ENCODE results near the gene CENPF.
"Not testable (repeated sequence)": the region's sequence is repeated elsewhere in the genome, so short reads cannot be mapped to it uniquely, and the experiment has no call there.

The CENPF gene

GRCh38 chr1:214662223-214662785, 59.3 kb downstream of the CENPF start:
- DNase-seq (ENCODE audit: low spot score), result no peak

GRCh38 chr1:214664651-214665433, 61.8 kb downstream of the CENPF start:
- no peak for DNase-seq (ENCODE audit: low spot score)

GRCh38 chr1:214665606-214666110, 62.7 kb downstream of the CENPF start:
- no peak for DNase-seq (ENCODE audit: low spot score)

GRCh38 chr1:214666674-214667073, 63.7 kb downstream of the CENPF start:
- no peak for DNase-seq (ENCODE audit: low spot score)

DNA sequence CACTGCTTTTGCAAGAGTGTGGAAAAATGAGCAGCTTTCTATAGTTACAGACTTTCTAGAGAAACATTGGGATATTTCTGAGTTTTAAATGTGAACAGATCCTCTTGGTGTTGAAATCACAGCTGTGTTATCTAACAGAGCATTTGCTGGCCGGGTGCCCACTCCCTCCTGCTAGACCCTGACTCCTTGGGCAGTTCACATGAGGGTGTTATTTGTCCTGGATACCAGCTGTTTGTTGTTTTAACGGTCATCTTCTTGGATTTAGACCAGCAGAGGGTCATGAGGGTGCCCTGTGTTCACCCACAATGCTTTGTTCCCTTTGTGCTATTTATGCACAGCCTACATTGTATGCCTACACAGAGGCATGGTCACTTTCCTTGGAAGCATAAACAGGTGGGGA, 67.1 kb downstream of the CENPF start:
- DNase-seq (ENCODE audit: low spot score), result peak; percentile 23

GRCh38 chr1:214673029-214673428, 70.0 kb downstream of the CENPF start:
- not testable (repeated sequence) for DNase-seq (ENCODE audit: low spot score)

GRCh38 chr1:214673576-214673975, 70.6 kb downstream of the CENPF start:
- no peak for DNase-seq (ENCODE audit: low spot score)

GRCh38 chr1:214675524-214675923, 72.5 kb downstream of the CENPF start:
- DNase-seq (ENCODE audit: low spot score), result not testable (repeated sequence)

- no peak for DNase-seq (ENCODE audit: low spot score)
Observed at GRCh38 chr1:214676747-214677146, 73.8 kb downstream of the CENPF start.

DNA sequence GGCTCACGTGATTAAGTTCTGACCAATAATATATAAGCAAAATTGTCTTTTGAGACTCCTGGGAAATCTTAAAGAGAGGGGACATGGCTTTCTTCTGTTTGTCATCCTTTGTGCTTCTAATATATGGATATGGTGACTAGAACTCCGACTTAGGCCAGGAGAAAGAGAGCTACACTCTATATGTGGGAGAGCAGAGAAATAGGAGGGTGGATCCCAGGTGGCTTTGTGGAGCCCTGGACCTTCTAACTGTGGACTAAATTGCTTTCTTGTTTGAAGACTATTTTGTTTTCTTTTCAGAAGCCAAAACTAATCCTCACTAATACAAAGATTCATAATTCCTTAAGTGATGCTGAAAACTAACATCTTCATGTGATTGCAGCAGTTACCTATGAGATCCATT, 75.0 kb downstream of the CENPF start:
- DNase-seq (ENCODE audit: low spot score), result no peak

GRCh38 chr1:214678386-214678785, 75.4 kb downstream of the CENPF start:
- DNase-seq (ENCODE audit: low spot score), result no peak

- no peak for DNase-seq (ENCODE audit: low spot score)
Observed at GRCh38 chr1:214683621-214684020, 80.6 kb downstream of the CENPF start.

- DNase-seq (ENCODE audit: low spot score), result no peak
Observed at GRCh38 chr1:214685906-214686305, 82.9 kb downstream of the CENPF start.

- DNase-seq (ENCODE audit: low spot score), result no peak
Observed at GRCh38 chr1:214686497-214686896, 83.5 kb downstream of the CENPF start.

DNA sequence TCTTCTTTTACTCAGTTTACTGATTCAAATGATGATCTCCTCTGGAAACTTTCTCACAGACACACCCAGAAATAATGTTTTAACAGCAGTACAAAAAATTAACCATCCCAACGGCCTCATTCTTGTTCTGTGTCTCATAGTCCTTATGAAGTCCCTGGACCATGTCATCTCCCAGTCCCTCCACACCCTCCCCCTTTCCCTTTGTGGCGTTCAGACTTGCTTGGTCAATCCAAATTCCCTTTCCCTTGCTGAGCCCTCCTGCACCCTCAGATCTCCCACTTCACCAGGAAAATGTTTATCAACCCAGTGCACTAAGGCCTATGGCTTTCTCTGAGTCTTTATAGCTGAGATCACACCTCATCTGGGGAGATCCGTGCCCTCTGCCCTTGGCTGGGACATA, 85.9 kb downstream of the CENPF start:
- no peak for DNase-seq (ENCODE audit: low spot score)

- no peak for DNase-seq (ENCODE audit: low spot score)
Observed at GRCh38 chr1:214694769-214695168, 91.8 kb downstream of the CENPF start.

DNA sequence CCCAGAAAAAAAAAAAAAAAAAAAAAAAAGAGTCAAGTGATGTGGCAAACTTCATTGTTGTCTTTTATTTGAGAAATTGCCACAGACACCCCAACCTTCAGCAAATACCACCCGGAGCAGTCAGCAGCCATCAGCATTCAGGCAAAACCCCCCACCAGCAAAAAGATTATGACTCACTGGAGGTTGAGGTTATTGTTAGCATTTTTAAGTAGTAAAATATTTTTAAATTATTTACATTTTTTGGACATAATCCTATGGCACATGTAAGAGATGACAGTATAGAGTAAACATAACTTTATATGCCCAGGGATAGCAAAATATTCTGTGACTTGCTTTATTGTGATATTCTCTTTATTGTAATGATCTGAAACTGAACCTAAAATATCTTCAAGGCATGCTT, 95.6 kb downstream of the CENPF start:
- DNase-seq (ENCODE audit: low spot score), result no peak

DNA sequence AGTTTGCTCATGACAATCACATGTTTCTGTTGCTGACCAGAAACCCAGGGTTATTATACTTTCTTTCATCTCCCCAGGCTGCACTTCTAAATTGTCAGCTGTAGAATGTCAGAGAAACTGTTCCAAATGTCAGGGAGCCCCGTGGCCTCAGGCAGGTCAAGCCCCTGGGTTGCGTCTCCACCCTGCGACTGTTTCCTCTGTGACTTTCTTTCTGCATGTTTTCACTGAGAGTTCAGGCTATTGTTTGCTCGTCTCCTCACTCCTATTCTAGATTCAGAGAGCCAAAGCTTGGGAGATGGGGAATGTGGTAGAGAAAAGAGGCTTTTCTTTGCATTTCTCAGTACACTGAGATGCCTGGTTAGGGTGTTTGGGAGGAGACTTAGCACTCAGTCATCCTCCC, 97.4 kb downstream of the CENPF start:
- no peak for DNase-seq (ENCODE audit: low spot score)

DNA sequence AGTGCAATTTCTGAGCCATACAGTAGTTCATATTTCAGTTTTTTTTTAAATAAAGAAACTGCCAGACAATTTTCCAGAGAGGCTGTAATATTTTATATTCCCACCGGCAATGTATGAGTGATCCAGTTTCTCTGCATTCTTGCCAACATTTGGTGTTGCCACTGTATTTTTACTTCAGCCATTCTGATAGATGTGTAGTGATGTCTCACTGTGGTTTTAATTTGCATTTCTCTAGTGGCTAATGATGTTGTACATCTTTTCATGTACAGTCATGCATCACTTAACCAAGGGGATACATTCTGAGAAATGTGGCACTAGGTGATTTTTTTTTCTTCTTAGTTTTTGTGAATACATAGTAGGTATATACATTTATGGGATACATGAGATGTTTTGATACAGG, 99.6 kb downstream of the CENPF start:
- no peak for DNase-seq (ENCODE audit: low spot score)

GRCh38 chr1:214707306-214708087, 104.5 kb downstream of the CENPF start:
- DNase-seq (ENCODE audit: low spot score), result no peak

DNA sequence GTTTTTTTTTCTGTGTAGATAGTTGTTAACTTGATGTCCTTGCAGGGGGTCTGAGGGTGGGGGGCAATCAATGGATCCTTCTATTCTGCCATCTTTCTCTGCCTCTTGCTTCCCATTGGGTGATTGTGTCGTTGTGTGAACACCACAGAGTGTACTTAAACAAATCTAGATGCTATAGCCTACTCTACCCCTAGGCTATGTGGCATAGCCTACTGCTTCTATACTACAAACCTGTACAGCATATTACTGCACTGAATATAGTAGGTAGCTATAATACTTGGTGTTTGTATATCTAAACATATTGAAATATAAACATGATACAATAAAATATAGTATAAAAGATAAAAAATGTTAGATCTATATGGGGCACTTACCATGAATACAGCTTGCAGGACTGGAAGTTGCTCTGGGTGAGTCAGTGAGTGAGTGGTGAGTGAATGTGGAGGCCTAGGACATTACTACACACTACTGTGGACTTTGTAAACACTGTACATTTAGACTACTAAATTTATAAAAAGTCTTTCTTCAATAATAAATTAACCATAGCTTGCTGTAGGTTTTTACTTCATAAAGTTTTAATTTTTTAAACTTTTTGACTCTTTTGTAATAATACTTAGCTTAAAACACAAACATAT, 105.4 kb downstream of the CENPF start:
- no peak for DNase-seq (ENCODE audit: low spot score)

- DNase-seq (ENCODE audit: low spot score), result no peak
Observed at GRCh38 chr1:214709241-214709640, 106.2 kb downstream of the CENPF start.

Measured in COLO829 (cell line).